PC-3 (cell line): Measurements from ENCODE around the gene BCL2L13.

ENCODE experiments used
- EZH2 ChIP-seq: fragments of 300-600 bp; sonication (generic); IDR thresholded peaks from one replicate; pipeline ENCODE4 v1.6.1; 2017; ENCODE audit warnings: antibody characterized with exemption, mild to moderate bottlenecking, low read length; ENCODE audit not compliant: unreplicated experiment
- EZH2phosphoT487 ChIP-seq: fragments of 300-600 bp; sonication (generic); IDR thresholded peaks from 2 replicates; pipeline ENCODE4 v1.6.1; 2018; ENCODE audit warnings: mild to moderate bottlenecking, antibody characterized with exemption, low read length, borderline replicate concordance
- TF ChIP-seq, protein P1 (sequence below): fragments of 300-600 bp; sonication (generic); conservative IDR thresholded peaks from 2 replicates; pipeline ENCODE4 v1.5.1; 2017; ENCODE audit warnings: antibody characterized with exemption, low read depth, mild to moderate bottlenecking, low read length

DNA sequence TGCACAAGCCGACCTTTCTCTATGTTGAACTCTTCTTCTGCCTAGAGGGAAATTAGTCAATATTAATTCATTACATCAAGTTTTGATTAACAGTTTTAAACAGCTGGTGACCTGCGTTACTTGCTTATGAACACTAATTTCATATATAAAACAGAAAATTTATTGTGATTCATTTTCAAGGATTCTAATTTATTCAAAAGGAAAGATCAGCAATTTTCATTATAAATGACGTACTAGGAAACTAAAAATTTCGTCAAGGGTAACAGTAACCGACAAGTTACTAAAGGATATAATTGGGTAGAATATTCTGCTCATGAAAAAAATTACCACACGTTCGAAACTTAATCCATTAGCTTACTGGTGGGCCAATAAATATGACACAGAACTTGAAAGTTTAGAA, 25.3 kb upstream of the BCL2L13 start:
- TF ChIP-seq, protein P1, sequence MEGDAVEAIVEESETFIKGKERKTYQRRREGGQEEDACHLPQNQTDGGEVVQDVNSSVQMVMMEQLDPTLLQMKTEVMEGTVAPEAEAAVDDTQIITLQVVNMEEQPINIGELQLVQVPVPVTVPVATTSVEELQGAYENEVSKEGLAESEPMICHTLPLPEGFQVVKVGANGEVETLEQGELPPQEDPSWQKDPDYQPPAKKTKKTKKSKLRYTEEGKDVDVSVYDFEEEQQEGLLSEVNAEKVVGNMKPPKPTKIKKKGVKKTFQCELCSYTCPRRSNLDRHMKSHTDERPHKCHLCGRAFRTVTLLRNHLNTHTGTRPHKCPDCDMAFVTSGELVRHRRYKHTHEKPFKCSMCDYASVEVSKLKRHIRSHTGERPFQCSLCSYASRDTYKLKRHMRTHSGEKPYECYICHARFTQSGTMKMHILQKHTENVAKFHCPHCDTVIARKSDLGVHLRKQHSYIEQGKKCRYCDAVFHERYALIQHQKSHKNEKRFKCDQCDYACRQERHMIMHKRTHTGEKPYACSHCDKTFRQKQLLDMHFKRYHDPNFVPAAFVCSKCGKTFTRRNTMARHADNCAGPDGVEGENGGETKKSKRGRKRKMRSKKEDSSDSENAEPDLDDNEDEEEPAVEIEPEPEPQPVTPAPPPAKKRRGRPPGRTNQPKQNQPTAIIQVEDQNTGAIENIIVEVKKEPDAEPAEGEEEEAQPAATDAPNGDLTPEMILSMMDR, result no peak
- TF ChIP-seq EZH2, result no peak
- TF ChIP-seq EZH2phosphoT487, result no peak
